SH-SY5Y (cell line): ENCODE results near the gene ARID3B.
A peak's percentile ranks its signal among the peaks of the same experiment; 100 is the strongest.

ENCODE experiments used
- GATA2 ChIP-seq: IDR thresholded peaks from 2 replicates; pipeline ENCODE4 v1.6.1; 2011; ENCODE audit warnings: mild to moderate bottlenecking, low read depth, low read length
- GATA3 ChIP-seq: IDR thresholded peaks from 2 replicates; pipeline ENCODE4 v1.6.1; 2011; ENCODE audit warnings: low read depth, mild to moderate bottlenecking, low read length, moderate library complexity

Gene ARID3B

DNA sequence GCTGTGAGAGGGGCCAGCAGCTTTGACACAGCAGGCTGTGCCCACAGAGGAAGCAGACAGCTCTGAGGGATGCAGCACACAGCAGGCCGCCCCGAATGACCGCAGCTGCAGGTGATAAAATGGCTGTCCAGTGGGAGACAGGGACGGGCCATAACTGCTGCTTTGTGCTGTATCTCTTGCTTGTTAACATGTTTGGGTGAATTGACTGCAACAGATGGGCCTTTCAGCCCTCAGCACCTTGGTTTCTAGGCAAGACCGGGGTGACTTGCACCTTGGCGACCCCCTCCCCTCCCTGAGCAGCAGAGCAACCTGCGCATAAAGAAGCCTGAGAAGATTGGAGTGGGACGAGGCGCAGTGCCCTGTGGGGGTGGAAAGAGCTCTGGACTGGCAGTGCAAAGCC lies 38.0 kb downstream of the ARID3B start:
- no peak for TF ChIP-seq GATA3

DNA sequence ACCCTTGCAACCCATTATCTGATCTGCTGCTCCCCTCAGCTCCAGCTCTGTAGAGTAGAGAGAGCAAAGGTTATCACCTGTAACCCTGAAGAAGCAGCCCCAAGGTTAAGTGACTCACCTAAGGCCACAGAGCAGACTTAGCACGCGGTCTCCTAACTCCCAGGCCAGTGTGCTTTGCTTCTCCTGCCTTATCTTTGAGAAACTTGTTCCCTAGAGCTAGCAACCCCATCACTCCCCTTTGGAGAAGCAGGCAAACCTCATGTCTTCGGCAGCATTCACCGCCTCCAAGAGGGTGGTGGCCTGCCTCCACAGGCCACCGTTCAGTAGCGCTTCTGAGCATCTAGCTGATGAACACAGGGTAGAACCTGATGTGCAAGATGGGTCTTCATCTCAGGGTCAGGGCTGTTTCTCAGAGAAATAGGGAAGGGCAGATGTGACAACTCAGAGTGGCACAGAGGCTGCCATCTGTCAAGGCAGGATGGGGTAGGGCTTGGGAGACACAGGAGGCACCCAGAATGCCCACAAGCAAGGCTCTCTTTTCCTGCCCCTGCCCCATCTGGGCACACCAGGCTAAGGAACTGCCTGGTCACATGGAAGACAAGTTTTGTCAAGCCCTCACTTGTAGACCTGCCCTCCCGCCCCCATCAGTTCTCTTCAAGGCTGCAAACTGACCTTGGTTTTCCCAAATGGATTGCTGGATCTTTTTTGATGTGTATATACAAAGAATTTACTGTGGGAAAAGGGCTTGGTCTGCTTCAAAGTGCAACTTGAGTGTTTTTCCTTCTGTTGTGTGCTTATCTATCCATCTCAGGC lies 39.7 kb downstream of the ARID3B start:
- TF ChIP-seq GATA3 (no peak), GATA2 (no peak)

DNA sequence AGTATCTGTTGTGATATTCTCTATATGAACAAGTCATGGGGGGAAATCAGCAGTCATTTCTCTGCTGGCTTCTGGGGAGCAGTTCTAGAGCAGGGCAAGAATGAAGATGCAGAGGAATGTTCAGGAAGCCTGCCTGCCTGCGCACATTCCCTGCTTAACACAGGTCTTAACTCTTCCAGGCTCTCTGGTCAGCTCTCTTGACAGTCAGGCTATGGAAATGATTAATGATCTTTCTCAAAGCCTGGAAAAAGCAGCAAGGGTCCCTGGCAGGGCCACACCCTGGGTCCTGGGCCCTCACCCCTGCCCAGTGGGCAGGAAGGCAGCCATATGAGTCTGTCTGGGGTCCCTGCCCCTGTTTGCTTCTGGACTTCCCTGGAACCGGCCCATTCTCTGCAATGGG lies 43.2 kb downstream of the ARID3B start:
- no peak for TF ChIP-seq GATA2
- no peak for TF ChIP-seq GATA3

DNA sequence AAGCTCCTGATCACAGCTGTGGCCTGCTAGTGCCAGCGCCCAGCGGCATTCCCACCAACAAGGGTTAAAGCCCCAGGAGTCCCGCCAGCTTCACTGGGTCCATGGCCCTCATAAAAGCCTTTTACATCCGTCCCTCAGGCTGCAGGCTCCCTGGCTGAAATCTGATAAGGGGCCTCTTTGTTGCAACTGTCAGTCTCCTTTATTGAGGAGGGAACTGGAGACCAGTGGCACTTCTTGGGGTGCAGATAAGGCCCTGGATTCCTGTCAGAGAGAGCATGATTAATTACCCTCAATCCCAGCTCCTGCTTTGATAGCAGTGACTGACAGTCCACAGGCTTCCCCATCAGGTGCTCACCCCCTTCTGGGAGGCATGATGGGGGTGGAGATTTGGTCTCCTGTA lies 43.8 kb downstream of the ARID3B start:
- peak; percentile 96 for TF ChIP-seq GATA2
- TF ChIP-seq GATA3: peak; percentile 80

DNA sequence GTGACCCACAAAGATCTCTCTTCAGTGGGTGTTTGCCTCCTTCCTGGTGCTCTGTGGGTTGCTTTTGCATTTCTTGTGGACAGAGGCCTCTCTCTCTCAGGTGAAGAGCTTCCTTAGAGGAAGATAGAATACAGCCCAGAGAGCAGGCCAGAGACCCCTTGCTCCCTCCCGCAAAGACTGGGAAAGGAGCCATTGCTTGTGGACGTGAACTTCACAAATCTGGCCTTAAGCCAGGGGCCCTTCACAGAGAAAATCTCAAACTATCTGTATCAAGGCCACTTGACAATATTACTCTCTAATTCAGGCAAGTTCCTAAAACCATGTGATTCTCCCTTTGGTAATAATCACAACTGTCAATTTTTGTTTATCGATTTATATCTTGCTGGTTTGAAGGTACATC lies 44.2 kb downstream of the ARID3B start:
- TF ChIP-seq GATA3 (no peak), GATA2 (no peak)

DNA sequence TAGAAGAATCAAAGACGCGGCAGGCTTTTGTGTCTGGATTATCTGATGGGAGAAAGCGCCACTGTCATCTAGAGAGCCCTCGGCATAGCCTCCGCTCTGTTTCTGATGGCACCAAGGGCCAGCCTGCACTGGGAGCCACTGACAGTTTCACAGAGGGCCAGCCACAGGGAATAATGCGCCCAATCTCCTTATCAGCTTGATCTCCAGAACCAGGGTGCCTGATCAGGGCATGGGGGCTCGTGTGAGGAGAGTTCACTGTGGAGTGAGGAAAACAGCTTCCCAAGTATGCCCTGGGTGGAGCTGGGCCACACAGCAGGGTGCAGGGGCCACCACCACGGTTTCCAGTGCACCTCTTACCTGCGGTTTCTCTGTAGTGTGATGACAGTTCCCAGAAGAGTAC lies 44.8 kb downstream of the ARID3B start:
- TF ChIP-seq GATA3 (peak; percentile 84), GATA2 (peak; percentile 95)

DNA sequence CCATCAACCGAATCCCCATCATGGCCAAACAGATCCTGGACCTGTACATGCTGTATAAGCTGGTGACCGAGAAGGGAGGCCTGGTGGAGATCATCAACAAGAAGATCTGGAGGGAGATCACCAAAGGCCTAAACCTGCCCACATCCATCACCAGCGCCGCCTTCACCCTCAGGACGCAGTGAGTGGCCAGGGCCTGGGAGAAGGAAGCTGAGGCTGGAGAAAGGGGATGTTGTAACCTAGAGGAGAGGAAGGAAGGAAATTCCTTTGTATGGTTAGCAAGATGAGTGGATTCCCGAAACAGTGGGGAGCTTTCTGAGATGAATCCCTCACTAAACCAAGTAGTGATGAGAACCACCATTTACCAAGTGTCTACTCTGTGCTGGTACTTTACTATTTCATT lies 48.8 kb downstream of the ARID3B start:
- TF ChIP-seq GATA3 (no peak), GATA2 (no peak)

DNA sequence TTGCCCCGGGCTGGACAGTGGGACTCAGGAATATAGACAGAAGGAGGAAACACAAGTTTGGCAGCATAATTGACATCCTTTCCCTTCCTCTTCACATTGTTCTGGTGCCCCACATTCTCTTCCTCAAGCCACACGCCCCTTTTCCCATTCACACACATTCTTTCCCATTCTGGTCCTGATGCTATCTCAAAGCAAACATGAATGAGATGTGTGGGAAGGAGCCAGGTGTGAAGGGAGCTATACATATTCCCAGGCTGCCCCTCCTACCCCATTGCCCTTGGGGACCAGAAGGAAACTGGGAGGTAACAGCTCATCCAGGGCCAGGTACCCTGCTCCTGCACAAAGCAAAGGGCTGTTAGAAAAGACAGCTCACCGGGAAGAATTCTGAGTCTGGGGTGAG lies 51.2 kb downstream of the ARID3B start:
- no peak for TF ChIP-seq GATA2
- no peak for TF ChIP-seq GATA3

DNA sequence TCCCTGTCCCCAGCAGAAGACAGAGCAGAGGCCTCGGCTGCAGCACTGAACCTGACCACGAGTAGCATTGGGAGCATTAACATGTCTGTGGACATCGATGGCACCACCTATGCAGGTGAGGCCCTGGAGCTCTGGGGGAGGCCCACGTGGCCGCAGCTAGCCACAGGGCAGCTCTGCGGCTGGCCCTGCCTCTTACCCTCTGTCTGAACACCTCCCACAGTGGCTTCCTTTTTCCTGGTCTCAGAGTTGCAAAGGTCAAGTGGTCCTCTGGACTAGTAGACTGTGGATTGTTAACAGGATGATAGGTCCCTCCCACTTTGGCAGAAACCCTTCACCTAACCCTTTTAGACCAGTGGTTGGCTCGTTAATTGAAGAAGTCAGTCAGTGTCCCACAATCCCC lies 52.1 kb downstream of the ARID3B start:
- TF ChIP-seq GATA2: no peak
- TF ChIP-seq GATA3: no peak

DNA sequence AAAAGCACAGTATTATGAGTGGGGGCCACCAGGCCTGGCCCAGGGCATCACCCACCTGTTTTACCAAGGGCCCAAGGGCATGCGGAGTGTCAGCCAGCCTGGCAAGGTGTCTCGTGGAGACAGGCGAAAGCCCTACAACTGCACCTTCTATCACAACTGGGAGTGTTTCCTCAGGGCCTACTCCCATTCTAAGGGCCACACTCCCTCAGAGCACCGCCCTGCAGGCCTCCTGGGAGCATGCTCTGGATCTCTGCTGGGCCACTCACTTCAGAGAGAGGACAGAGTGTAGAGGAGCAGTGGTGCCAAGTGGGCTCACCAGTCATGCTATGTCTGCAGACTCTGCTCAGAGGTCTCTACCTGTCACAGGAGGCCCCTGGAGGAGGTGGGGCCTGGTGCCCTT lies 53.4 kb downstream of the ARID3B start:
- TF ChIP-seq GATA3: no peak
- TF ChIP-seq GATA2: no peak

DNA sequence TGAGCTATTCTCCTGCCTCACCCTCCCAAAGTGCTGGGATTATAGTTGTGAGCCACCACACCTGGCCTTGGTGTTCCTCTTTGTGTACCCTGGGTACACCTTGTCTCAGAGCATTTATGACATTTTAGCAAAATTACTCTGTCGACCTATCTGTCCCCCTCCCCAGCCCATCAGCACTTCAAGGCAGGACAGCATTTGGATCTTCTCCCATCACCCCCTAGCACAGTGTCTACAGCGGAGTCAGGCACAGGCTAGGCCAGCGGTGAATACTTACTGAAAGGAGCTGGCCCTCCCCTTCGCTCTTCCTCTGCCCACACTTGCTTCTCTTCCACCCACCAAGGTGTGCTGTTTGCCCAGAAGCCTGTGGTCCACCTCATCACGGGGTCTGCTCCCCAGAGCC lies 54.3 kb downstream of the ARID3B start:
- TF ChIP-seq GATA2: no peak
- no peak for TF ChIP-seq GATA3

DNA sequence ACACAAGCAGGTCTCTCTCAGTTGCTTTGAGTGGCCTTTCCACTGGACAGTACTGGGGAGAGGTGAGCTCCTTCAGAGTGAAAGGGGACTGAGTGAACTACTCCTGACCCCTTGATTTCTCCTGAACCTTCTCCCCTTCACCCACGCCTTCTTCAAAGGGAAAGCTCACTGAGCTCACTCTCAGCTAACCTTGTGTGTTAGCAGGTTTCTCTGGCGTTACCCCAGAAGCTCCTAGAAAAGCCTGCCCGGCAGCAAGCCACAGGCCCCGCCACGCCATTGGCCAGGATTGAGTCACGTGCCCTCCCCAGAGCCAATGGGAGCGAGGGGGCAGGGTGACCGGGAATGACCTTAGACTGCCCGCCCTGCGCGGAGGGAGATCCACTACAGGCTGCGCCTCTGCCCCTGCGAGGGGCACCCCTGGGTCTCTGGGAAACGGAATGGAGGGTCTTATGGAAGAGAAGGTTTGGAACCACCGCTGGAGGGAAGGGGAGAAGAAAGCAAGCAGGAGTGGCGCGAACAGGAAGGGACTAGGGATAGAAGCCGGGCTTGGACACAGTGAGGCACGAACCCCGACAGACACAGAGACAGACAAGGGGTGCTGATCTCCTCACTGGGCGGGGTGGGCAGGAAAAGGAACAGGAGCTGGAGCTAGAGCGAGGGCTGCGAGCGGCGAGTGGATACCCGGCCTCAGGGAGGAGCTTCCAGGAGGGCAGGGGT lies 57.3 kb downstream of the ARID3B start:
- TF ChIP-seq GATA3: no peak
- no peak for TF ChIP-seq GATA2

DNA sequence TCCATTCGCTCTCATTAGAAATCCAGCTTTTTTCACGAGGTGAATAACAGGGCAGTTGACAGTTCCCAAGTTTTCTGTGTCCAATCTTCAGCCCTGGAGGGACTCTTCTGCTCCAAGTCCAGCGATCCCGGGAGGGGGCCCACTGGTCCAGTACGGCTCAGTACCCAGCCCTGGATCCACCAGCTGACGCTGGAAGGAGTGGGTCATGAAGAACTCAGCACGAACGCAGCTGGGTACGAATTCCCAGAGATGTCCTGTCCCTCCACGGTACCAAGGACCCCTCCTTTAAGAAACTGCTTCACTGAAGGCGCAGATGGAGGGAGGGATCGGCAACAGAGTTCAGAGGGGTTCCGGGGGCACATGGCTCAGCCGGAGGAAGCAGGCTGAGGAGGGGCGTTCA lies 58.1 kb downstream of the ARID3B start:
- no peak for TF ChIP-seq GATA2

DNA sequence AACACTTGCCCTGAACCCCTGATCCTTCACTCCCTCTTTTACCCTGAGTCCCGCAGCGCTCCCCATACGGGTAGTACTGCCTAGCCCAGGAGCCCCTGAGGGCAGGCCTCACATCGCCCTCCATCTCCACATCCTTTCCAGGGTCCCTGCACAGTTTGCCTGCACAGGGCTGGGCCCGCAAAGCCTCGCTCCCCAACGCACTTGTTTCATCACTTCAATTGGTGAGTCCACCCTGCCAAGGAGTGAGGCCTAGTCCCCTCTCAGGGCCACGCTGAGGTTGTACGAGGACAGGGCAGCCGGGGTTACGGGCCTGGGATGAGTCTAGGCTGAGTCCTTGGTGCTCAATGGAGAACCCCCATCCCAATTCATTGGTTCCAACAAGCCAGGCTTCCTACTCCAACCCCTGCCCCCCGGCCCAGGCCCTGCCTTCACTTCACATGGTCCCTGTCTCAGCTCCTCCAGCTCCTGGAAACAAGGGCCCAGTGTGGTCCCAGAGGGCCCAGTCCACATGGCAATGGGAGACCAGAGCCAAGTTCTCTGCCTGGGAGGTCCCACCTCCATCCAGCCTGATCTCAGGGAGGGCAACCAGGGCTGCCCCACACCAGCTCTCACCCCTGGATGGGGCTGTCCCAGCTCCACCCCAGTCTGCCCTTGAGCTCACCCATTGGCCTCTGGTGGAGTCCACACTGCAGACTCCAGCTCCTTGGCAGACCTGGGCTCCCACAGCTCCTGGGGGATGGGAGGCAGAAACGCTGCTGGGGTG lies 62.2 kb downstream of the ARID3B start:
- TF ChIP-seq GATA2: no peak
- no peak for TF ChIP-seq GATA3
